Activated CD8-positive, alpha-beta memory T cell treated with anti-CD3 and anti-CD28 coated beads, Interleukin-2, amount 10 ng/mL, durations not matched to agents 7 days and 5 days (primary cell): ENCODE results near the gene SERPINB1. TPM values are rescaled to one million over a fixed set of nuclear protein-coding genes. Genes with fewer than 3 reads are reported as not detected.
"Not testable (repeated sequence)": the region's sequence is repeated elsewhere in the genome, so short reads cannot be mapped to it uniquely, and the experiment has no call there.

Source experiments
- ATAC-seq: fragments of 150-1000 bp; cut with Tn5 transposase; one replicate; pipeline ENCODE4 v1.10.0; 2021; ENCODE audit warnings: moderate library complexity
- CTCF ChIA-PET: fragments of 350-600 bp; sonication (Branson Sonifier 250); formaldehyde crosslinking; loops from one replicate; lab custom pipeline; 2021; ENCODE audit warnings: antibody characterized with exemption; lab: Charles Lee
- DNase-seq: peaks from one replicate; pipeline ENCODE4 v3.0.0-alpha.2; 2020
- H3K27ac Mint-ChIP-seq: one replicate; pipeline ENCODE4 v1.8.0; 2021; ENCODE audit warnings: mild to moderate bottlenecking, mixed read lengths
- H3K27me3 Mint-ChIP-seq: one replicate; pipeline ENCODE4 v1.8.0; 2021; ENCODE audit warnings: mixed read lengths
- H3K36me3 Mint-ChIP-seq: one replicate; pipeline ENCODE4 v1.8.0; 2021; ENCODE audit warnings: mild to moderate bottlenecking, mixed read lengths
- H3K4me1 Mint-ChIP-seq: one replicate; pipeline ENCODE4 v1.8.0; 2021; ENCODE audit warnings: mixed read lengths
- H3K4me3 Mint-ChIP-seq: one replicate; pipeline ENCODE4 v1.8.0; 2021; ENCODE audit warnings: mild to moderate bottlenecking, moderate library complexity, mixed read lengths
- H3K9me3 Mint-ChIP-seq: one replicate; pipeline ENCODE4 v1.8.0; 2022; ENCODE audit warnings: low read depth, mixed read lengths
- total RNA-seq, 2 experiments: library from RNA; stranded (reverse); gene quantifications; one replicate each; pipeline ENCODE4 v1.2.3, GENCODE V29; 2021

The SERPINB1 gene
- total RNA-seq, 2 experiments from 2014 or later, result 55.2 to 65.7 TPM

DNA sequence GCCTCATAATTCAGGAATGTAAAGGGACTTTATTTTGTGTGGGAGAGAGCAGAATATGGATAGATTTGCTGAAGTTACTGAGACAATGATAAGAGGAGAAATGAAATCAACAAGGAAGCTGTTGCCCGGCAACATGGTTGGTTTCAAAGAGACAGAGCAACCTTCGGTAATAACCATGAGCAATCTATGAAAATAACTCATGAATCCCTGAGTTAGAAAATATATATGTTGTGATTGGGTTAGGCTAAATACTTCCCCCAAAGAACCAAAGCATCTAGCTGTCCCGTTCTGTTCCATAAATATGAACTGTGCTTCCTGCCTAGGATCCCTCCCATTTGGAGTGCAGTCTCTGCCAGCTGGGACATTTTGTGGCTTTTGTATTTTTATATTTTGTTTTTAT is 23.1 kb downstream of the SERPINB1 start:
- ATAC-seq, result no peak
- Mint-ChIP-seq H3K4me3 (no peak overlapping the region), H3K4me1 (peaks cover 25% of the 10 kb centered on the region), H3K27ac (no peak overlapping the region), H3K27me3 (no peaks in the 10 kb centered on the region), H3K9me3 (peaks cover 21% of the 10 kb centered on the region), H3K36me3 (peaks cover 27% of the 10 kb centered on the region)
- DNase-seq, result no peak
- CTCF ChIA-PET, result interaction anchor here (0.8 to 2.1 kb wide), 3 partner anchors 9 to 170 kb away, joined by 3 to 4 read pairs (median 3); no protein-coding TSS in a partner anchor

DNA sequence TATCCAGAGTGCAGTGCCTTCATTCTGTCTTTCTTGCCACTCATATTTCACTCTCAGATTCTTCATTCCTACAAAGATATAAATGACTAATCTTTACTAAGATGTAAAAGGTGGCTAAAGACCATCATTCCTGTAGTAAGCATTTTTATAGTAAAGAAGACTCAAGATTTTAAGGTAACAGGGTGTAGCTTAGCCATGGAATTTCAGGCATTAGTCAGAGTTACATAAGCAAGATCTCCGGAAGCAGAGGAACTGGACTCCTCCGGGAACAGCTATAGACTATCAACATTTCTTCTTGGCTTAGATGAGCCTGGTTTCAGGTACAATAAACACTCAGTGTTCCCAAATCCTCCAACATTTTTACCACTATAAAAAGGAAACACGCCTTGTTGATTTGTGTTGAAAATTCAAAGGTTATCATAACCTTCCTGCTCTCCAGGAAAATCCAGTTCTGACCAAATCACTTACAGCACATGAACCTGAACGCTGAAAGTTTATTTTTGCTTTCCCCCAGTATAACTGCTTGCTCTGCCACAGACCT is 23.7 kb downstream of the SERPINB1 start:
- CTCF ChIA-PET, result interaction anchor here (1.1 to 2.1 kb wide), 2 partner anchors 9 to 27 kb away, joined by 3 to 4 read pairs; no protein-coding TSS in a partner anchor
- no peak overlapping the region for H3K4me3 Mint-ChIP-seq
- H3K27ac Mint-ChIP-seq, result no peak overlapping the region
- peaks cover 25% of the 10 kb centered on the region for H3K4me1 Mint-ChIP-seq
- DNase-seq (no peak), ATAC-seq (no peak)
- H3K36me3 Mint-ChIP-seq, result peaks cover 27% of the 10 kb centered on the region
- no peaks in the 10 kb centered on the region for H3K27me3 Mint-ChIP-seq
- peaks cover 21% of the 10 kb centered on the region for H3K9me3 Mint-ChIP-seq

DNA sequence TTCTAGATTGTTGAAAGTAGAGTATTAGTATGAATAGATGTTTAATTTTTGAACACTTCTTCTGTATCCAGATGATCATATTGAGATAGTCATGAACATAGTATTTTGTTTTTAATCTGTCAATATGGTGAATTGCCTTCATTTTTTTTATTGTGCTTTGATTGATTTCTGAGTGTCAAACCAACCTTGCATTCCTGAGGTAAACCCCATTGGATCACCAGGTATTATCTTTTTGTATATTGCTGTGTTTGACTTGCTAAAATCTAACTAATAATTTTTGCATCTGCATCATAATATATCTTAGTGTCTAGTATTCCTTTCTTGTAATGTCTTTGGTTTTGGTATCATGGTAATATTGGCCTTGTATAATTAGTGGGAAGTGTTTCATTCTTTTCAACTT is 25.5 kb downstream of the SERPINB1 start:
- no peak for ATAC-seq
- no peak overlapping the region for H3K27ac Mint-ChIP-seq
- no peak overlapping the region for H3K4me3 Mint-ChIP-seq
- DNase-seq, result no peak
- H3K9me3 Mint-ChIP-seq, result peaks cover 21% of the 10 kb centered on the region
- peaks cover 22% of the 10 kb centered on the region for H3K4me1 Mint-ChIP-seq
- CTCF ChIA-PET, result no interaction called here
- H3K36me3 Mint-ChIP-seq, result peaks cover 27% of the 10 kb centered on the region
- no peaks in the 10 kb centered on the region for H3K27me3 Mint-ChIP-seq

DNA sequence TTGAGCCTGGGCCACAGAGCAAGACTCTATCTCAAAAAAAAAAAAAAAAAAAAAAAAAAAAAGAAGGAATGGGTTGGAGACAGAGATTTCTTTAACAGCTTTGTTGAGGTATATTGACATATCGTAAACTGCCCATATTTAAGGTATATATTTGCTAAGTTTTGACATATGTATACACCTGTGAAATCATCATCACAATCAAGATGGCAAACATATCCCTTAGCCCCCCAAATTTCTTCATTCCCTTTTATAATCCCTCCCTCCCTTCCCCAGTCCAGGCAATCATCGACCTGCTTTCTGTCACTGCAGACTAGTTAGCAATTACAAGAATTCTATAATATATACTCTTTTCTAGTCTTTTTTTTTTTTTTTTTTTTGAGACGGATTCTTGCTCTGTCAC is 29.0 kb downstream of the SERPINB1 start:
- H3K4me3 Mint-ChIP-seq, result no peak overlapping the region
- DNase-seq (no peak), ATAC-seq (no peak)
- H3K36me3 Mint-ChIP-seq, result peaks cover 24% of the 10 kb centered on the region
- CTCF ChIA-PET, result no interaction called here
- no peaks in the 10 kb centered on the region for H3K27me3 Mint-ChIP-seq
- peaks cover 21% of the 10 kb centered on the region for H3K9me3 Mint-ChIP-seq
- no peak overlapping the region for H3K27ac Mint-ChIP-seq
- H3K4me1 Mint-ChIP-seq, result peaks cover 20% of the 10 kb centered on the region

DNA sequence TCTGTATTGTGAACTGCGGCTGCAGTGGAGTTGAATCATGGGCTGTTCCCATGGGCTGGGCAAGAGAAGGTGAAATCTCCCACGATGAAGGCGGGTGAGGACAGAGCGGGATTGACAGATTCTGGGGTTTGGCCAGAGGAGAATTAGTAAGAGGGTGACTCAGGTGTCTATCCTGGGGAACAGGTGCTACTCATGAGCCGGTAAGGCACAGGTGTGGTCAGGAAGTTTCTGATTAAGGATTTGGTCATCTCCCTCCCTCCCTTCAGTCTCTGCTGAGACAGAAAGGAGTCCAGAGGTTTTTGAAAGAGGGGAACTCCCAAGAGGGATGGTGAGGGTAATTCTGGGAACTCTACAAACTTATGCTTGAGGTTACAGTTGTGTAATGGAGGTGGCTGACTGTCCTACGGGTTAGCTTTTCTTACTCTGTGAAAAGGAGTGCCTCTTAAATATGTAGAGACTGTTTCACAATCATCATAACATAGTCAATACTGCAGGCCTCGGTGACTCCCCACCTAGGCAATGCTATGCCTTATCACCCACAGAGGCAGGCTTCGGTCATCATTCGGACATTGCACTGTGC is 31.5 kb downstream of the SERPINB1 start:
- Mint-ChIP-seq H3K27ac (no peak overlapping the region), H3K27me3 (no peaks in the 10 kb centered on the region), H3K4me1 (peaks cover 17% of the 10 kb centered on the region), H3K4me3 (no peak overlapping the region), H3K36me3 (peaks cover 2% of the 10 kb centered on the region), H3K9me3 (peaks cover 2% of the 10 kb centered on the region)
- ATAC-seq (no peak), DNase-seq (no peak)
- CTCF ChIA-PET, result interaction anchor here (1.4 to 1.6 kb wide), 3 partner anchors 8 to 121 kb away, joined by 3 to 4 read pairs (median 4); no protein-coding TSS in a partner anchor

DNA sequence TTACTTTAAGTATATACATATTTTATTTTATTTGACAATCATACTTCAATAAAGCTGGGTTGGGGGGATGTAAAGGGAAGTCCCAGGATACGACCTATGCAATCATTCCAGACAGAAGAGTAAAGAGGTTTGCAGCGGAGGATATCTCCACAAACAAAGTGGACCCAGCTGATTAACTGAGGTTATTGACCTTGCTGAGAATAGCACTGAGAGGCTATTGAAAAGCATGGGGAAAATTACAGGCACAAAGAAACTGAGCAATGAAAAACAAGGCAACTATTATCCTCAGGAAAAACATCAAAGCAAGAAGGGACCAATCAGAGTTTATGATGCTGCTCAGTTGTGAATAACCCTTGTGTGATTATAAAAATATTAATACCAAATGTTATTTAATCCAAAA is 32.6 kb downstream of the SERPINB1 start:
- Mint-ChIP-seq H3K4me1 (peaks cover 17% of the 10 kb centered on the region), H3K27me3 (no peaks in the 10 kb centered on the region), H3K27ac (no peak overlapping the region), H3K36me3 (no peaks in the 10 kb centered on the region), H3K9me3 (peaks cover 2% of the 10 kb centered on the region), H3K4me3 (no peak overlapping the region)
- DNase-seq (no peak), ATAC-seq (no peak)
- CTCF ChIA-PET, result interaction anchor here (0.8 to 1.6 kb wide), 4 partner anchors 9 to 122 kb away, joined by 3 to 4 read pairs (median 4); no protein-coding TSS in a partner anchor

DNA sequence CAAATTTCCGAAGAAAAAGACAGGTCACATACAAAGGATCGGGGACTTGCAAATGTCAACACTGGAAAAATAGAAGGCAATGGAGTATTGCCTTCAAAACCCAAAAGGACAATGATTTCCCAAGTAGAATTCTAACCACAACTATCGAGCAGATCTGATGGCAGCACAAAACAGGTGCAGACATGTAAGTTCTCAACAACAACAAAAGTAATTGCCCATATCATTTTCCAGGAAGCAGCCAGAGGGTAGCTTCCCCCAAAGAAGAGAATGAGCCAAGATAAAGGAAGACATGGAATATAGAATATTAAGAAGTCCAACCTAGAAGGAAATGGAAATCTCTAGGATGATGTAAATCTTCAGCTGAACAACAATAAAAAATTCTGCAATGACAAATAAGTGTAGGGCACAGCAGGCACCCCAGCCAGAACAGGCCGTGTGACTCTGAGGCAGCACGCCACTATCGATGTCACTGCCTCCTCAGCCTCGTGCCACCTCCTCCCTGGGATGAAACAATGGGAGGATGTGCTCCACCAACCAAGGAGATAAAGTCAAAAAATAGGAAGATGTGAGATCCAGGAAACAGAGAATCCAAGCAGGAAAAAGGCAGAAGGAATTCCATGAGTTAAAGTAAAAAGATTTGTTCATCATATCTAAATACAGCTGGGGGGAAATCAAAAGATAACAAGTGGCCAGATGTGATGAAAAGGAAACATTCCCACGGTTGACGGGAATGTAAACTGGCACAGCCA is 34.1 kb downstream of the SERPINB1 start:
- CTCF ChIA-PET, result no interaction called here
- no peak for ATAC-seq
- Mint-ChIP-seq H3K27ac (no peak overlapping the region), H3K4me3 (no peak overlapping the region), H3K4me1 (peaks cover 17% of the 10 kb centered on the region), H3K9me3 (no peaks in the 10 kb centered on the region), H3K27me3 (no peaks in the 10 kb centered on the region), H3K36me3 (no peaks in the 10 kb centered on the region)
- DNase-seq, result no peak

DNA sequence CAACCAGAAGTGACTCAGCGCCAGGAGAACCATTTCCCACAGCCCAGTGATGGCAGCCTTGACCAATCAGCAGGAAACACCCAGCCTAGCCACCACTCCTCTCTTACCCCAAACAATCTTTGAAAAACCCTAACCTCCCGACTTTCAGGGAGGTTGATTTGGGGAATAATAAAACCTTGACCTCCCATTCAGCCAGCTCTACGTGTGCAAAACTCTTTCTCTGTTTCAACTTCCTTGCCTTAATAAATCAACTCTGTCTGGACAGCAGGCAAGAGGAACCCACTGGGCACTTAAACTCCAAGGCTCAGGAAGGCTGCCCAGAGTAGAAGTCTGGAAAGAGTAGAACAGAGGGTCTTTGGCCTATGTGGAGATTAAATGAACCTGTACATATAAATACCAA is 35.0 kb downstream of the SERPINB1 start:
- Mint-ChIP-seq H3K36me3 (no peaks in the 10 kb centered on the region), H3K27me3 (no peaks in the 10 kb centered on the region), H3K9me3 (no peaks in the 10 kb centered on the region), H3K4me3 (no peak overlapping the region), H3K27ac (no peak overlapping the region), H3K4me1 (peaks cover 17% of the 10 kb centered on the region)
- no peak for DNase-seq
- ATAC-seq, result no peak
- CTCF ChIA-PET, result interaction anchor here (0.7 kb wide), 1 partner anchor 15 kb away, joined by 4 read pairs; no protein-coding TSS in a partner anchor

DNA sequence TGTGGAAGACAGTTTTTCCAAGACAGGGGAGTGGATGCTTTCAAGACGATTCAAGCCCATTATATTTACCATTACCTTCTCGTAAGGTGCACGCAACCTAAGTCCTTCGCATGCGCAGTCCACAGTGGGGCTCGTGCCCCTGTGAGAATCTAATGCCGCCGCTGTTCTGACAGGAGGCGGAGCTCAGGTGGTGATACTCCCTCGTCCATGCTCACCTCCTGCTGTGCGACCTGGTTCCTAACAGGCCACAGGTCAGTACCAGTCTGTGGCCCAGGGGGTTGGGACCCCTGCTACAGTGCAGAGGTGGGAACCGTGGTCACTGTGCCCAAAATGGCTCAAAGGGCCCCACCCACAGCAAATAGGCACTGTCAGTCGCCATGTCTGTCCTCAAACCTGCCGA is 36.6 kb downstream of the SERPINB1 start:
- CTCF ChIA-PET, result interaction anchor here (0.9 kb wide), 1 partner anchor 26 kb away, joined by 3 read pairs; no protein-coding TSS in a partner anchor
- no peaks in the 10 kb centered on the region for H3K27me3 Mint-ChIP-seq
- no peak overlapping the region for H3K27ac Mint-ChIP-seq

DNA sequence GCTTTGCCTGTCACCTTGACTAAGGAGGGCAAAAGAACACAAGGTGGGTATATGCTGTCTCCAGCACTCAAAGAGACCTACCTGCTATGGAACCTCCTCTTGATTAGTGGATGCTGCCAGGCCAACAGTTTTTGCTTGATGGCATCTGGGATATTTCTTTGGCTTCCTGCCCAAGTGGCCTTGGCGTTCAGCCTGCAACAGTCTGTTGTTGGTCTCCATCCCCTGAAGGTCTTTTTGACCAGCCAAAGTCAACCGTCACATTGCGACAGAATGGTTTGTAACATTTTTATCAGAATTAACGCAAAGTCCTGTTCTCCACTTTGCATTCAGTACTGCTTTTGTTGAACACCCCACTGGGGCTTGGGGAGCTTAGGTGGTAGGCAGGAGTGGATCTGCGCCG is 37.1 kb downstream of the SERPINB1 start:
- Mint-ChIP-seq H3K36me3 (no peaks in the 10 kb centered on the region), H3K4me1 (peaks cover 13% of the 10 kb centered on the region), H3K27ac (no peak overlapping the region), H3K27me3 (no peaks in the 10 kb centered on the region), H3K9me3 (no peaks in the 10 kb centered on the region), H3K4me3 (no peak overlapping the region)
- ATAC-seq (no peak), DNase-seq (no peak)
- CTCF ChIA-PET, result no interaction called here

More for the DNA sequence above, 36.6 kb downstream of the SERPINB1 start:
- Mint-ChIP-seq H3K4me3 (no peak overlapping the region), H3K9me3 (no peaks in the 10 kb centered on the region), H3K4me1 (peaks cover 13% of the 10 kb centered on the region), H3K36me3 (no peaks in the 10 kb centered on the region)
- no peak for ATAC-seq
- no peak for DNase-seq

DNA sequence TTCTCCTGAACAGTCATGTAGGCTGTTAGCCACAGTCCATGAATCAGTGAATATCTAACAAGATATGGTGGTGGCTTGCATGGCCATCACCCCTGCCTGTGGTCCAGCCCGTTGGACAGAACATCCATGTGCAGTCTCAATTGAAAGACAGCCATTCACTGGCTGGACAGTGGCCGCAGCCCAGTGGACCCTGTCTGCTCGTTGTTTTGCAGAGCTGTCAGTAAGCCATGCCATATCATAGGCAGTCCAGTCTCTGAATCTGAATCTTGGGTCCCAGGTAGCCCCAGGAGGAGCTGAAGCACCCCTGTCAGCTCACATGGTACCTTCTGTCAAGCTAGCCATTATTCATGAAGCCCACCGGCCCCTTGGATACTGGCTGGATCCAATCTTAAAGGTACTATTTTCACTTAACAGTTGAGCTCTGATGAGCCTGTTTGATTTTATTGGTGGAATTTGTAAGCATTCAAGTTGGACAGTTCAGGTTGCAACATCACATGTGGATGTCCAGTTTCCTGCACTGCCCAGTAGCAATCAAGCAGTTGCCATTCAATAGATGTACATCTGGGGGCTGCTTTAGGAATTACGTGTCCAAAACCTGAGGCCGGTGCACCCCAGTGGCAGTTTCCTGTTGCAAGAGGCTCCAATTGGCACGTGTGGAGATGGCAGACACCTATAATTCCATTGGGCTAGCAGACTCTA is 37.8 kb downstream of the SERPINB1 start:
- CTCF ChIA-PET, result interaction anchor here (1.4 kb wide), 1 partner anchor 13 kb away, joined by 6 read pairs; no protein-coding TSS in a partner anchor
- DNase-seq (no peak), ATAC-seq (no peak)
- Mint-ChIP-seq H3K4me3 (no peak overlapping the region), H3K27me3 (no peaks in the 10 kb centered on the region), H3K27ac (no peak overlapping the region), H3K9me3 (no peaks in the 10 kb centered on the region), H3K36me3 (no peaks in the 10 kb centered on the region), H3K4me1 (peaks cover 17% of the 10 kb centered on the region)

DNA sequence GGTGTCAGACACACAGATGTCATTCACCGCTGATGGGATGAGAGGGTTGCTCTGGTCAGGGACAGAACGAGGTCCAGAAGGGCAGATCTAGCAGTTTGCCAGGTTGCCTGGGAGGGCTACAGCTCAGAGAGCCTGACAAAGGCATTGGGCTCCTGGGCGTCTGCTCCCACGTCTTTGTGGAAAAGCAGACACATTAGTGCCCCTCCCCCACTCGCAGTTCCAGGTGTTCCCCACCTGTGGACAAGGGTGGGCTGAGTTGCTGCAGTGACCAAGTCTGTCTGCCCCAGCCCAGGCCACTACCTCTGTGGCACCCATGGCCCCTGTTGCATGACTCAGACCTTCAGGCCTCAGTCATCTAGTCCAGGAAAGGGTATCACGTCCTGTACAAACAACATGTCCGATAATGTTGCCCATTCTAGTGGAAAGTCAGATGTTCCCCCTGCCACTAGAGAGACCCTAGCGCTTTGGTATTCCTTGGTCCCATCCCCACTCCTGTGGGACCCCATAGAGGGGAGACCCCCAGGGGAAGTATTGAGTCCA is 39.1 kb downstream of the SERPINB1 start:
- peaks cover 18% of the 10 kb centered on the region for H3K4me1 Mint-ChIP-seq
- H3K9me3 Mint-ChIP-seq, result no peaks in the 10 kb centered on the region
- CTCF ChIA-PET, result interaction anchor here (1.4 kb wide), 1 partner anchor 11 kb away, joined by 6 read pairs; no protein-coding TSS in a partner anchor
- no peak overlapping the region for H3K4me3 Mint-ChIP-seq
- no peak overlapping the region for H3K27ac Mint-ChIP-seq
- DNase-seq (no peak), ATAC-seq (no peak)
- H3K36me3 Mint-ChIP-seq, result no peaks in the 10 kb centered on the region
- no peaks in the 10 kb centered on the region for H3K27me3 Mint-ChIP-seq

DNA sequence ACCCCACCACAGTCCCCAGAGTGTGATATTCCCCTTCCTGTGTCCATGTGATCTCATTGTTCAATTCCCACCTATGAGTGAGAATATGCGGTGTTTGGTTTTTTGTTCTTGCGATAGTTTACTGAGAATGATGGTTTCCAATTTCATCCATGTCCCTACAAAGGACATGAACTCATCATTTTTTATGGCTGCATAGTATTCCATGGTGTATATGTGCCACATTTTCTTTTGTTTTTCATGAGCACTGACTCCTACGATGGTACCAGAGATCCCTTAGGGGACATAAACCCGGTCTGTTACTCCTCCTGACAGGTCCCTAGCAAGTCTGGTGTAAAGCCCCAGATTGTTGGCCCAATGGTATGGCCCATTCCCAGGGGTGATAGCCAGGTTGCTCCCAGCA is 40.0 kb downstream of the SERPINB1 start:
- H3K4me1 Mint-ChIP-seq, result peaks cover 23% of the 10 kb centered on the region
- H3K4me3 Mint-ChIP-seq, result not testable (repeated sequence)

More for the DNA sequence above, 40.0 kb downstream of the SERPINB1 start:
- H3K9me3 Mint-ChIP-seq, H3K36me3 Mint-ChIP-seq, CTCF ChIA-PET, H3K27ac Mint-ChIP-seq, DNase-seq, H3K27me3 Mint-ChIP-seq, ATAC-seq: not testable (repeated sequence)
